ENCODE results near the gene MAPK4. TPM values are rescaled to one million over a fixed set of nuclear protein-coding genes. Genes with fewer than 3 reads are reported as not detected.
"Not testable (repeated sequence)": the region's sequence is repeated elsewhere in the genome, so short reads cannot be mapped to it uniquely, and the experiment has no call there.

MAPK4 gene
- total and polyA plus RNA-seq, 2 donors from 2014 or later = 9.0 to 9.2 TPM

DNA sequence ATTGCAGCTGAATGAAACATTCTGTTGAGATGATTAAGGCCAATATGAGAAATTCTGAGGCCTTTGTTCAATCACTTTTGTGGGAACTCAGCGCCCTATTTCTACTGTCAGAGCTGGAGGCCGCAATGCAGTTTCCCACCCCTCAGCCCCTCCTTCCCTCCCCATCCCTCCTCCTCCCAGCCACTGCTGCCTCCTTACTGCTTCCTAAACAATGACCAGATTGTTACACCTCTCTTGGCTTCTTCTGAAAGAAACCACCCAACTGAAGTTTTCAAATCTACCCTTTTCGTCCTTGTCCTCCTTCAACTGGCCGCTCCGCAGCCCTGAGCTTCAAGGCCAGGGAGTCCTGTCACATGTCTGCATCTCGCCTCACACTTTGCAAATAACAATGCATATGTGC lies 36.7 kb upstream of the MAPK4 start:
- H3K36me3 ChIP-seq (ENCODE audit: control insufficient read depth in 2 of 3, insufficient read depth in 3 of 3, low read length in 3 of 3) = no peaks in the 10 kb centered on the region
- no peaks in the 10 kb centered on the region for H3K9me3 ChIP-seq (ENCODE audit: control insufficient read depth in 2 of 3, insufficient read depth in 1 of 3, low read length in 3 of 3)
- no peak for TF ChIP-seq CTCF (IDR thresholded peaks at IDR 0.05; ENCODE audit: borderline replicate concordance, extremely low read depth, insufficient read depth)
- intact Hi-C loops (cut with DNase I) = no loop called here
- H3K27ac ChIP-seq (ENCODE audit: low read depth in 2 of 2, low read length in 2 of 2) = no peak overlapping the region
- FAIRE-seq (no peak), DNase-seq (peak in 2 of 5 donors; percentile 8 to 12)
- no peak overlapping the region for H3K9ac ChIP-seq (ENCODE audit: low read length in 3 of 3)
- peaks cover 0 to 2% (median 0%) of the 10 kb centered on the region in 3 donors for H3K4me1 ChIP-seq (ENCODE audit: control insufficient read depth in 2 of 3, insufficient read depth in 2 of 3, low read depth in 1 of 3, low read length in 3 of 3)
- no peaks in the 10 kb centered on the region for H3K27me3 ChIP-seq (ENCODE audit: control insufficient read depth, insufficient read depth, low read length)
- H3K4me3 ChIP-seq (ENCODE audit: low read length in 3 of 3) = no peak overlapping the region

GRCh38 chr18:50527636-50528307 lies 32.1 kb upstream of the MAPK4 start:
- intact Hi-C loops (cut with DNase I) = no loop called here
- Histone ChIP-seq H3K4me3 (ENCODE audit: low read length in 3 of 3) (no peak overlapping the region), H3K4me1 (ENCODE audit: control insufficient read depth in 2 of 3, insufficient read depth in 2 of 3, low read depth in 1 of 3, low read length in 3 of 3) (peaks cover 0 to 2% (median 0%) of the 10 kb centered on the region in 3 donors), H3K9ac (ENCODE audit: low read length in 3 of 3) (no peak overlapping the region), H3K36me3 (ENCODE audit: control insufficient read depth in 2 of 3, insufficient read depth in 3 of 3, low read length in 3 of 3) (no peaks in the 10 kb centered on the region), H3K27ac (ENCODE audit: low read depth in 2 of 2, low read length in 2 of 2) (no peak overlapping the region), H3K27me3 (ENCODE audit: control insufficient read depth, insufficient read depth, low read length) (no peaks in the 10 kb centered on the region), H3K9me3 (ENCODE audit: control insufficient read depth in 2 of 3, insufficient read depth in 1 of 3, low read length in 3 of 3) (peaks cover 0 to 7% (median 2%) of the 10 kb centered on the region in 3 donors)
- TF ChIP-seq CTCF (IDR thresholded peaks at IDR 0.05; ENCODE audit: borderline replicate concordance, extremely low read depth, insufficient read depth) = no peak
- FAIRE-seq = no peak
- DNase-seq = no peak

DNA sequence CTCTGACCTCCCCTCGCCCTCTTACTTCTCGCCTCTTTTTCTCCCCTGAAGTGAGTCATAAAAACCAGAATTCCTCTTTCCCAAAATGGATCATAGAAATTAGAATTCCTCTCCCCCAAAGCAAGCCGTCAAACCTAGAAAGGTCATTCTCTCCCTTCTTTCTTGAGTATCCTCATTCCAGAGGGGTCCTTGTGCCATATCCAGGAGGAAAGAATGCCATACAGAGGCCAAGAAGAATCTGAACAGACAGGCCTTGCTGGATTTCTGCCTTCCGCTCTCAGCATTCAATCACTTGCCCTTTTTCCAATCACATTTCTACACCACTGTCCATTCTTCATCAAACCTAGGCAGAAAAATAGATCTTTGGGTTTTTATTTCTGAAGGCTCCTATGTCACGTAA lies 31.1 kb upstream of the MAPK4 start:
- H3K9ac ChIP-seq (ENCODE audit: low read length in 3 of 3) = no peak overlapping the region
- intact Hi-C loops (cut with DNase I) = no loop called here
- FAIRE-seq (no peak), DNase-seq (no peak)
- peaks cover 0 to 18% (median 6%) of the 10 kb centered on the region in 3 donors for H3K9me3 ChIP-seq (ENCODE audit: control insufficient read depth in 2 of 3, insufficient read depth in 1 of 3, low read length in 3 of 3)
- H3K27ac ChIP-seq (ENCODE audit: low read depth in 2 of 2, low read length in 2 of 2) = no peak overlapping the region
- H3K4me1 ChIP-seq (ENCODE audit: control insufficient read depth in 2 of 3, insufficient read depth in 2 of 3, low read depth in 1 of 3, low read length in 3 of 3) = no peaks in the 10 kb centered on the region
- no peak overlapping the region for H3K4me3 ChIP-seq (ENCODE audit: low read length in 3 of 3)
- H3K36me3 ChIP-seq (ENCODE audit: control insufficient read depth in 2 of 3, insufficient read depth in 3 of 3, low read length in 3 of 3) = no peaks in the 10 kb centered on the region
- no peak for TF ChIP-seq CTCF (IDR thresholded peaks at IDR 0.05; ENCODE audit: borderline replicate concordance, extremely low read depth, insufficient read depth)
- H3K27me3 ChIP-seq (ENCODE audit: control insufficient read depth, insufficient read depth, low read length) = no peaks in the 10 kb centered on the region

DNA sequence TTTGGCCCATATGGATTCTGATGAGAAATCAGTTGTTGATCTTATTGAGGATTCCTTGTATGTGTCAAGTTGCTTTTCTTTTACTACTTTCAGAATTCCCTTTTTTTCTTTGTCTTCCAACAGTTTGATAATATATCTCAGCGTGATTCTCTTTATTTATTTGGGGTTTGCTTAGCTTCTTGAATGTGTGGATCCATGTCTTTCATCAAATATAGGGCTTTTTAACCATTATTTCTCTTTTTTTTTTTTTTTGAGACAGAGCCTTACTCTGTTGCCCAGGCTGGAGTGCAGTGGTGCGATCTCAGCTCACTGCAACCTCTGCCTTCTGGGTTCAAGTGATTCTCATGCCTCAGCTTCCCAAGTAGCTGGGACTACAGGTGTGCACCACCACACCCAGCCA lies 26.1 kb upstream of the MAPK4 start:
- peaks cover 0 to 20% (median 6%) of the 10 kb centered on the region in 3 donors for H3K9me3 ChIP-seq (ENCODE audit: control insufficient read depth in 2 of 3, insufficient read depth in 1 of 3, low read length in 3 of 3)
- FAIRE-seq; H3K27ac ChIP-seq (ENCODE audit: low read depth in 2 of 2, low read length in 2 of 2); H3K4me3 ChIP-seq (ENCODE audit: low read length in 3 of 3); H3K9ac ChIP-seq (ENCODE audit: low read length in 3 of 3); intact Hi-C loops (cut with DNase I); H3K36me3 ChIP-seq (ENCODE audit: control insufficient read depth in 2 of 3, insufficient read depth in 3 of 3, low read length in 3 of 3); H3K4me1 ChIP-seq (ENCODE audit: control insufficient read depth in 2 of 3, insufficient read depth in 2 of 3, low read depth in 1 of 3, low read length in 3 of 3); H3K27me3 ChIP-seq (ENCODE audit: control insufficient read depth, insufficient read depth, low read length); DNase-seq: not testable (repeated sequence)

GRCh38 chr18:50544476-50544875 lies 15.4 kb upstream of the MAPK4 start:
- H3K27ac ChIP-seq (ENCODE audit: low read depth in 2 of 2, low read length in 2 of 2); intact Hi-C loops (cut with DNase I): not testable (repeated sequence)

More at GRCh38 chr18:50544476-50544875, 15.4 kb upstream of the MAPK4 start:
- H3K9ac ChIP-seq (ENCODE audit: low read length in 3 of 3); H3K9me3 ChIP-seq (ENCODE audit: control insufficient read depth in 2 of 3, insufficient read depth in 1 of 3, low read length in 3 of 3); H3K27me3 ChIP-seq (ENCODE audit: control insufficient read depth, insufficient read depth, low read length); H3K4me3 ChIP-seq (ENCODE audit: low read length in 3 of 3); H3K4me1 ChIP-seq (ENCODE audit: control insufficient read depth in 2 of 3, insufficient read depth in 2 of 3, low read depth in 1 of 3, low read length in 3 of 3); FAIRE-seq; DNase-seq; H3K36me3 ChIP-seq (ENCODE audit: control insufficient read depth in 2 of 3, insufficient read depth in 3 of 3, low read length in 3 of 3): not testable (repeated sequence)
